Measurements from ENCODE around the gene DENND6B.
"Not testable (repeated sequence)": the region's sequence is repeated elsewhere in the genome, so short reads cannot be mapped to it uniquely, and the experiment has no call there.

The DENND6B gene

GRCh38 chr22:50282361-50283155 is 44.3 kb downstream of the DENND6B start:
- no peak for DNase-seq

GRCh38 chr22:50281957-50282356 is 44.9 kb downstream of the DENND6B start:
- no peak for DNase-seq

- no peak for DNase-seq
These were observed 45.4 kb downstream of the DENND6B start for GRCh38 chr22:50281384-50281760.

GRCh38 chr22:50280708-50281383 is 46.0 kb downstream of the DENND6B start:
- DNase-seq = no peak

GRCh38 chr22:50280022-50280707 is 46.6 kb downstream of the DENND6B start:
- DNase-seq = no peak

GRCh38 chr22:50278956-50279619 is 47.7 kb downstream of the DENND6B start:
- DNase-seq = no peak

GRCh38 chr22:50278461-50278860 is 48.4 kb downstream of the DENND6B start:
- DNase-seq = no peak

- DNase-seq = no peak
These were observed 49.1 kb downstream of the DENND6B start for GRCh38 chr22:50277761-50278160.

GRCh38 chr22:50276143-50276542 is 50.7 kb downstream of the DENND6B start:
- DNase-seq = no peak

GRCh38 chr22:50275181-50276055 is 51.4 kb downstream of the DENND6B start:
- DNase-seq = no peak

GRCh38 chr22:50274771-50275170 is 52.0 kb downstream of the DENND6B start:
- DNase-seq = no peak

GRCh38 chr22:50274311-50274710 is 52.5 kb downstream of the DENND6B start:
- no peak for DNase-seq

GRCh38 chr22:50273781-50274180 is 53.0 kb downstream of the DENND6B start:
- not testable (repeated sequence) for DNase-seq

- not testable (repeated sequence) for DNase-seq
These were observed 53.5 kb downstream of the DENND6B start for GRCh38 chr22:50273352-50273751.

- DNase-seq = no peak
These were observed 54.6 kb downstream of the DENND6B start for GRCh38 chr22:50272044-50272802.

- no peak for DNase-seq
These were observed 55.3 kb downstream of the DENND6B start for GRCh38 chr22:50271519-50271970.

- DNase-seq = no peak
These were observed 56.0 kb downstream of the DENND6B start for GRCh38 chr22:50270666-50271394.

GRCh38 chr22:50269970-50270665 is 56.7 kb downstream of the DENND6B start, which contains the start of gene MAPK11:
Gene MAPK11 (minus strand): TSS chr22:50270380. CDS start chr22:50270292, 88 bp downstream.
- DNase-seq = no peak

GRCh38 chr22:50269573-50269969 is 57.2 kb downstream of the DENND6B start:
- DNase-seq = no peak

- no peak for DNase-seq
These were observed 58.1 kb downstream of the DENND6B start for GRCh38 chr22:50268655-50269113.

Measured in NCI-H1092 (cell line).